Suprapubic skin (tissue), 3 donors: ENCODE results near the gene TFG.

Source experiments
- EP300 ChIP-seq: sonication (generic); formaldehyde crosslinking; IDR thresholded peaks from one replicate; pipeline ENCODE4 v1.6.1; 2017; ENCODE audit warnings: antibody characterized with exemption
- TF ChIP-seq, protein P1 (sequence below), 2 donors: fragments of 200-600 bp in 1 of 2; fragments of 450-650 bp in 1 of 2; sonication (generic) in 1 of 2; IDR thresholded peaks; one replicate each; pipeline ENCODE4 v1.5.1; 2016 to 2019; ENCODE audit warnings: antibody characterized with exemption in 2 of 2, mild to moderate bottlenecking in 1 of 2, moderate library complexity in 1 of 2

DNA sequence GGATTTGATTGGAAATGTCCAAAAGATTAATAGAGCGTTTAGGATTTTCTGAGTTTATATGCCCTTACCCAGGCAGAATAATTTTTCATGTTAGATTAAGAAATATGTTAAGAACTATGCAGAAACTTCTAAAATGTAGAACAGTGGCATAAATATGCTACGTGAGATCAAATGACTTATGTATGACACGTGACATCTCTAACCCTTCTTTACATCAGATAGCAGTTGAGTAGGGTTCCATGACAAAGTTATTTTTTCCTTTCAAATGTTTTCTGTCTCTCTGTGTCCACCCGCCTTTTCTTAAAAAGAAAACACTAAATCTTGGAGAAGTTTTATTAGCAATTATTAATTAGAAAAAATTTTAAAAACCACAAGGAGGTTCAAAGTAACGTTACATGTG, 8.6 kb upstream of the TFG start:
- TF ChIP-seq, protein P1, sequence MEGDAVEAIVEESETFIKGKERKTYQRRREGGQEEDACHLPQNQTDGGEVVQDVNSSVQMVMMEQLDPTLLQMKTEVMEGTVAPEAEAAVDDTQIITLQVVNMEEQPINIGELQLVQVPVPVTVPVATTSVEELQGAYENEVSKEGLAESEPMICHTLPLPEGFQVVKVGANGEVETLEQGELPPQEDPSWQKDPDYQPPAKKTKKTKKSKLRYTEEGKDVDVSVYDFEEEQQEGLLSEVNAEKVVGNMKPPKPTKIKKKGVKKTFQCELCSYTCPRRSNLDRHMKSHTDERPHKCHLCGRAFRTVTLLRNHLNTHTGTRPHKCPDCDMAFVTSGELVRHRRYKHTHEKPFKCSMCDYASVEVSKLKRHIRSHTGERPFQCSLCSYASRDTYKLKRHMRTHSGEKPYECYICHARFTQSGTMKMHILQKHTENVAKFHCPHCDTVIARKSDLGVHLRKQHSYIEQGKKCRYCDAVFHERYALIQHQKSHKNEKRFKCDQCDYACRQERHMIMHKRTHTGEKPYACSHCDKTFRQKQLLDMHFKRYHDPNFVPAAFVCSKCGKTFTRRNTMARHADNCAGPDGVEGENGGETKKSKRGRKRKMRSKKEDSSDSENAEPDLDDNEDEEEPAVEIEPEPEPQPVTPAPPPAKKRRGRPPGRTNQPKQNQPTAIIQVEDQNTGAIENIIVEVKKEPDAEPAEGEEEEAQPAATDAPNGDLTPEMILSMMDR (IDR thresholded peaks at IDR 0.05): no peak
- TF ChIP-seq EP300: no peak
